Head of caudate nucleus (tissue), 42 donors: ENCODE measurements around the gene ZNF91.
"Not testable (repeated sequence)": the region's sequence is repeated elsewhere in the genome, so short reads cannot be mapped to it uniquely, and the experiment has no call there.

Source experiments
- DNase-seq, 42 donors: peaks; one replicate each; pipeline versions ENCODE4 v3.0.0 to v3.0.0-alpha.2; 2020 to 2021; ENCODE audit warnings: mixed read lengths in 7 of 42
- intact Hi-C: fragments of 100-400 bp; cut with DNase I; formaldehyde crosslinking; loops from one replicate; pipeline ENCODE4 v1.15.0; 2022

The ZNF91 gene

GRCh38 chr19:23328211-23328610 is 67.1 kb downstream of the ZNF91 start:
- intact Hi-C loops = no loop called here
- no peak for DNase-seq

GRCh38 chr19:23321953-23322549 is 73.2 kb downstream of the ZNF91 start:
- intact Hi-C loops = no loop called here
- no peak for DNase-seq

- DNase-seq, intact Hi-C loops: not testable (repeated sequence)
These were observed 73.9 kb downstream of the ZNF91 start for GRCh38 chr19:23321403-23321802.

- intact Hi-C loops, DNase-seq: not testable (repeated sequence)
These were observed 75.7 kb downstream of the ZNF91 start for GRCh38 chr19:23319571-23319970.

- DNase-seq, intact Hi-C loops: not testable (repeated sequence)
These were observed 76.3 kb downstream of the ZNF91 start for GRCh38 chr19:23318941-23319340.

GRCh38 chr19:23318143-23318542 is 77.1 kb downstream of the ZNF91 start:
- intact Hi-C loops = no loop called here
- DNase-seq = peak in 36 of 42 donors; percentile 7 to 86 (median 55)

GRCh38 chr19:23315286-23315685 is 80.0 kb downstream of the ZNF91 start:
- intact Hi-C loops = no loop called here
- no peak for DNase-seq

GRCh38 chr19:23314505-23315251 is 80.6 kb downstream of the ZNF91 start:
- peak in 4 of 42 donors; percentile 22 to 35 (median 26) for DNase-seq

GRCh38 chr19:23313196-23313595 is 82.1 kb downstream of the ZNF91 start:
- no peak for DNase-seq
- intact Hi-C loops = no loop called here

More at GRCh38 chr19:23314505-23315251, 80.6 kb downstream of the ZNF91 start:
- intact Hi-C loops = no loop called here

GRCh38 chr19:23312515-23312914 is 82.8 kb downstream of the ZNF91 start:
- intact Hi-C loops = no loop called here
- DNase-seq = no peak

- intact Hi-C loops = no loop called here
- no peak for DNase-seq
These were observed 83.7 kb downstream of the ZNF91 start for GRCh38 chr19:23311551-23311950.

- DNase-seq = no peak
These were observed 84.5 kb downstream of the ZNF91 start for GRCh38 chr19:23310729-23311211.

GRCh38 chr19:23309926-23310325 is 85.3 kb downstream of the ZNF91 start:
- no peak for DNase-seq
- intact Hi-C loops = no loop called here

More at GRCh38 chr19:23310729-23311211, 84.5 kb downstream of the ZNF91 start:
- intact Hi-C loops = no loop called here

GRCh38 chr19:23305555-23305954 is 89.7 kb downstream of the ZNF91 start:
- DNase-seq = no peak
- intact Hi-C loops = no loop called here

- no peak for DNase-seq
- intact Hi-C loops = no loop called here
These were observed 91.0 kb downstream of the ZNF91 start for GRCh38 chr19:23304238-23304637.

- DNase-seq = no peak
- intact Hi-C loops = no loop called here
These were observed 101.1 kb downstream of the ZNF91 start for GRCh38 chr19:23294141-23294540.

GRCh38 chr19:23289966-23290365 is 105.3 kb downstream of the ZNF91 start:
- DNase-seq, intact Hi-C loops: not testable (repeated sequence)
